ENCODE results near the gene SPPL3. TPM values are rescaled to one million over a fixed set of nuclear protein-coding genes. Genes with fewer than 3 reads are reported as not detected.
A peak's percentile ranks its signal among the peaks of the same experiment; 100 is the strongest.
"Not testable (repeated sequence)": the region's sequence is repeated elsewhere in the genome, so short reads cannot be mapped to it uniquely, and the experiment has no call there.

SPPL3 gene
- total RNA-seq, 2 donors from 2014 or later = 33.7 to 34.5 TPM

GRCh38 chr12:120853188-120853587 is 51.0 kb downstream of the SPPL3 start:
- peaks cover under 1% of the 10 kb centered on the region for H3K36me3 Mint-ChIP-seq (ENCODE audit: low read depth)
- peaks cover 39% of the 10 kb centered on the region for H3K4me1 Mint-ChIP-seq
- no peak for ATAC-seq (replicated peaks)
- no peak overlapping the region for H3K4me3 Mint-ChIP-seq
- H3K9me3 Mint-ChIP-seq = no peaks in the 10 kb centered on the region
- no peaks in the 10 kb centered on the region for H3K27me3 Mint-ChIP-seq
- no peak overlapping the region for H3K27ac Mint-ChIP-seq

- H3K36me3 Mint-ChIP-seq (ENCODE audit: low read depth) = no peaks in the 10 kb centered on the region
- no peak overlapping the region for H3K4me3 Mint-ChIP-seq
- no peak for ATAC-seq (replicated peaks)
- H3K27me3 Mint-ChIP-seq = no peaks in the 10 kb centered on the region
- H3K9me3 Mint-ChIP-seq = no peaks in the 10 kb centered on the region
- H3K27ac Mint-ChIP-seq = no peak overlapping the region
- H3K4me1 Mint-ChIP-seq = peaks cover 42% of the 10 kb centered on the region
Measured at GRCh38 chr12:120851944-120852343, 52.2 kb downstream of the SPPL3 start.

- Mint-ChIP-seq H3K4me3 (no peak overlapping the region), H3K27ac (peak overlapping the region; percentile 14), H3K4me1 (peaks cover 39% of the 10 kb centered on the region)
Measured at GRCh38 chr12:120851444-120851843, 52.7 kb downstream of the SPPL3 start.

GRCh38 chr12:120849765-120850164 is 54.4 kb downstream of the SPPL3 start:
- peak overlapping the region; percentile 63 for H3K27ac Mint-ChIP-seq
- peaks cover 41% of the 10 kb centered on the region for H3K4me1 Mint-ChIP-seq
- no peak overlapping the region for H3K4me3 Mint-ChIP-seq
- no peaks in the 10 kb centered on the region for H3K27me3 Mint-ChIP-seq
- H3K36me3 Mint-ChIP-seq (ENCODE audit: low read depth) = no peaks in the 10 kb centered on the region
- H3K9me3 Mint-ChIP-seq = no peaks in the 10 kb centered on the region
- peak; percentile 69 for ATAC-seq (replicated peaks)

More at GRCh38 chr12:120851444-120851843, 52.7 kb downstream of the SPPL3 start:
- no peaks in the 10 kb centered on the region for H3K36me3 Mint-ChIP-seq (ENCODE audit: low read depth)
- no peak for ATAC-seq (replicated peaks)
- no peaks in the 10 kb centered on the region for H3K27me3 Mint-ChIP-seq
- H3K9me3 Mint-ChIP-seq = no peaks in the 10 kb centered on the region

- Mint-ChIP-seq H3K9me3 (no peaks in the 10 kb centered on the region), H3K27ac (peak overlapping the region; percentile 67), H3K36me3 (ENCODE audit: low read depth) (no peaks in the 10 kb centered on the region), H3K4me1 (peaks cover 40% of the 10 kb centered on the region), H3K27me3 (no peaks in the 10 kb centered on the region), H3K4me3 (no peak overlapping the region)
- ATAC-seq (replicated peaks) = no peak
Measured at GRCh38 chr12:120847814-120848213, 56.3 kb downstream of the SPPL3 start.

- no peak for ATAC-seq (replicated peaks)
- Mint-ChIP-seq H3K4me1 (peaks cover 40% of the 10 kb centered on the region), H3K4me3 (no peak overlapping the region), H3K9me3 (no peaks in the 10 kb centered on the region), H3K36me3 (ENCODE audit: low read depth) (no peaks in the 10 kb centered on the region), H3K27ac (peak overlapping the region; percentile 68), H3K27me3 (no peaks in the 10 kb centered on the region)
Measured at GRCh38 chr12:120847392-120847791, 56.8 kb downstream of the SPPL3 start.

GRCh38 chr12:120846721-120847120 is 57.4 kb downstream of the SPPL3 start:
- H3K4me3 Mint-ChIP-seq = no peak overlapping the region
- no peaks in the 10 kb centered on the region for H3K27me3 Mint-ChIP-seq
- H3K27ac Mint-ChIP-seq = peak overlapping the region; percentile 68
- no peaks in the 10 kb centered on the region for H3K36me3 Mint-ChIP-seq (ENCODE audit: low read depth)
- no peaks in the 10 kb centered on the region for H3K9me3 Mint-ChIP-seq
- no peak for ATAC-seq (replicated peaks)
- peaks cover 45% of the 10 kb centered on the region for H3K4me1 Mint-ChIP-seq

GRCh38 chr12:120845696-120846095 is 58.5 kb downstream of the SPPL3 start:
- no peaks in the 10 kb centered on the region for H3K9me3 Mint-ChIP-seq
- no peak for ATAC-seq (replicated peaks)
- H3K4me3 Mint-ChIP-seq = no peak overlapping the region
- no peaks in the 10 kb centered on the region for H3K27me3 Mint-ChIP-seq
- H3K4me1 Mint-ChIP-seq = peaks cover 37% of the 10 kb centered on the region
- no peaks in the 10 kb centered on the region for H3K36me3 Mint-ChIP-seq (ENCODE audit: low read depth)
- no peak overlapping the region for H3K27ac Mint-ChIP-seq

GRCh38 chr12:120844768-120845449 is 59.2 kb downstream of the SPPL3 start:
- ATAC-seq (replicated peaks) = no peak
- Mint-ChIP-seq H3K4me1 (peaks cover 30% of the 10 kb centered on the region), H3K27ac (no peak overlapping the region), H3K9me3 (no peaks in the 10 kb centered on the region), H3K36me3 (ENCODE audit: low read depth) (peaks cover 4% of the 10 kb centered on the region), H3K4me3 (no peak overlapping the region), H3K27me3 (no peaks in the 10 kb centered on the region)

- ATAC-seq (replicated peaks) = no peak
- Mint-ChIP-seq H3K4me1 (peaks cover 25% of the 10 kb centered on the region), H3K9me3 (no peaks in the 10 kb centered on the region), H3K4me3 (no peak overlapping the region), H3K36me3 (ENCODE audit: low read depth) (peaks cover 4% of the 10 kb centered on the region), H3K27me3 (no peaks in the 10 kb centered on the region), H3K27ac (no peak overlapping the region)
Measured at GRCh38 chr12:120844297-120844696, 59.9 kb downstream of the SPPL3 start.

GRCh38 chr12:120843472-120843871 is 60.7 kb downstream of the SPPL3 start:
- no peak for ATAC-seq (replicated peaks)
- peaks cover 25% of the 10 kb centered on the region for H3K4me1 Mint-ChIP-seq
- peaks cover 4% of the 10 kb centered on the region for H3K36me3 Mint-ChIP-seq (ENCODE audit: low read depth)
- no peaks in the 10 kb centered on the region for H3K27me3 Mint-ChIP-seq
- H3K9me3 Mint-ChIP-seq = no peaks in the 10 kb centered on the region
- H3K27ac Mint-ChIP-seq = no peak overlapping the region
- no peak overlapping the region for H3K4me3 Mint-ChIP-seq

- Mint-ChIP-seq H3K9me3 (no peaks in the 10 kb centered on the region), H3K27me3 (no peaks in the 10 kb centered on the region), H3K4me1 (peaks cover 21% of the 10 kb centered on the region), H3K36me3 (ENCODE audit: low read depth) (peaks cover 4% of the 10 kb centered on the region), H3K27ac (no peak overlapping the region), H3K4me3 (no peak overlapping the region)
- no peak for ATAC-seq (replicated peaks)
Measured at GRCh38 chr12:120842595-120842994, 61.6 kb downstream of the SPPL3 start.

GRCh38 chr12:120841525-120841924 is 62.6 kb downstream of the SPPL3 start:
- no peak overlapping the region for H3K4me3 Mint-ChIP-seq
- peaks cover 4% of the 10 kb centered on the region for H3K36me3 Mint-ChIP-seq (ENCODE audit: low read depth)
- ATAC-seq (replicated peaks) = no peak
- no peaks in the 10 kb centered on the region for H3K27me3 Mint-ChIP-seq
- H3K4me1 Mint-ChIP-seq = peaks cover 16% of the 10 kb centered on the region
- H3K9me3 Mint-ChIP-seq = no peaks in the 10 kb centered on the region
- H3K27ac Mint-ChIP-seq = no peak overlapping the region

GRCh38 chr12:120839503-120839902 is 64.7 kb downstream of the SPPL3 start:
- peaks cover 28% of the 10 kb centered on the region for H3K4me1 Mint-ChIP-seq
- H3K9me3 Mint-ChIP-seq = no peaks in the 10 kb centered on the region
- H3K36me3 Mint-ChIP-seq (ENCODE audit: low read depth) = peaks cover 4% of the 10 kb centered on the region
- no peak for ATAC-seq (replicated peaks)
- H3K4me3 Mint-ChIP-seq = no peak overlapping the region
- no peaks in the 10 kb centered on the region for H3K27me3 Mint-ChIP-seq
- no peak overlapping the region for H3K27ac Mint-ChIP-seq

GRCh38 chr12:120838629-120839383 is 65.4 kb downstream of the SPPL3 start:
- H3K27ac Mint-ChIP-seq; H3K36me3 Mint-ChIP-seq (ENCODE audit: low read depth); H3K27me3 Mint-ChIP-seq; H3K4me3 Mint-ChIP-seq; ATAC-seq (replicated peaks); H3K9me3 Mint-ChIP-seq: not testable (repeated sequence)
- H3K4me1 Mint-ChIP-seq = peaks cover 24% of the 10 kb centered on the region

Data from activated T-helper 17 cell treated with anti-CD3 and anti-CD28 coated beads, Interleukin-2, amount 50 U/mL, for 72 hours (primary cell).